Vagina (tissue), 2 donors: ENCODE measurements around the gene MXRA5. TPM values are rescaled to one million over a fixed set of nuclear protein-coding genes. Genes with fewer than 3 reads are reported as not detected.

Experiments used
- DNase-seq, 2 donors: peaks; one replicate each; pipeline ENCODE4 v3.0.0-alpha.2; 2017; ENCODE audit errors: extremely low spot score in 2 of 2
- H3K27ac ChIP-seq: fragments of 200-600 bp; sonication (generic); one replicate; pipeline ENCODE4 v1.5.1; 2019
- H3K27me3 ChIP-seq: fragments of 200-600 bp; sonication (generic); one replicate; pipeline ENCODE4 v1.5.1; 2019
- H3K36me3 ChIP-seq, 2 donors: fragments of 200-600 bp; sonication (generic); one replicate each; pipeline ENCODE4 v1.5.1; 2017 to 2019
- H3K4me1 ChIP-seq: fragments of 200-600 bp; sonication (generic); one replicate; pipeline ENCODE4 v1.5.1; 2019
- H3K4me3 ChIP-seq, 2 donors: fragments of 200-600 bp; sonication (generic); 1 replicate in 1 of 2; 2 replicates in 1 of 2; pipeline ENCODE4 v1.5.1; 2016 to 2019
- H3K9me3 ChIP-seq: fragments of 200-600 bp; sonication (generic); one replicate; pipeline ENCODE4 v1.5.1; 2019
- CTCF ChIP-seq, 3 experiments: fragments of 450-650 bp in 2 of 3; fragments of 200-600 bp in 1 of 3; sonication (generic) in 1 of 3; IDR thresholded peaks; one replicate each; pipeline ENCODE4 v1.5.1; 2017 to 2019; ENCODE audit warnings: antibody characterized with exemption in 3 of 3, mild to moderate bottlenecking in 2 of 3, moderate library complexity in 2 of 3
- POLR2A ChIP-seq, 2 donors: fragments of 450-650 bp; IDR thresholded peaks; one replicate each; pipeline ENCODE4 v1.6.1; 2017; ENCODE audit warnings: antibody characterized with exemption in 2 of 2, mild to moderate bottlenecking in 2 of 2, moderate library complexity in 2 of 2
- POLR2AphosphoS5 ChIP-seq, 2 donors: sonication (generic); formaldehyde crosslinking; IDR thresholded peaks; one replicate each; pipeline ENCODE4 v1.9.0; 2017; ENCODE audit warnings: antibody characterized with exemption in 2 of 2, mild to moderate bottlenecking in 2 of 2, low read depth in 1 of 2; ENCODE audit not compliant: insufficient read depth in 1 of 2
- intact Hi-C: fragments of 100-400 bp; cut with DNase I; formaldehyde crosslinking; loops from one replicate; pipeline ENCODE4 v1.15.1; 2023
- total RNA-seq: library from RNA; depleted of rRNA; stranded (reverse); fragments of >200 nt; gene quantifications from one replicate; pipeline ENCODE4 v1.2.3, GENCODE V29; 2016

Gene MXRA5
- 4.7 TPM for total RNA-seq

- Histone ChIP-seq H3K27ac (peak within 1 kb of the TSS; percentile 68), H3K4me1 (peaks cover 14% of the 10 kb centered on the region), H3K36me3 (no peaks in the 10 kb centered on the region), H3K9me3 (no peaks in the 10 kb centered on the region), H3K4me3 (peak within 1 kb of the TSS; percentile 50 to 51), H3K27me3 (no peaks in the 10 kb centered on the region)
- DNase-seq, result no peak
- peak in 1 of 2 donors; percentile 17 for TF ChIP-seq POLR2AphosphoS5 (IDR thresholded peaks at IDR 0.05; ENCODE audit: insufficient read depth in 1 of 2, low read depth in 1 of 2)
- TF ChIP-seq CTCF (IDR thresholded peaks at IDR 0.05), result no peak
- intact Hi-C loops, result no loop called here
Measured at GRCh38 chrX:3346501-3347259, at the start of gene MXRA5. TSS of gene MXRA5 (minus strand) at chrX:3346652. CDS start at chrX:3343833, 2,819 bp downstream.

GRCh38 chrX:3393581-3394111 lies 47.2 kb upstream of the MXRA5 start:
- Histone ChIP-seq H3K36me3 (no peaks in the 10 kb centered on the region), H3K4me3 (no peak overlapping the region), H3K27ac (no peak overlapping the region), H3K4me1 (no peaks in the 10 kb centered on the region), H3K9me3 (no peaks in the 10 kb centered on the region), H3K27me3 (no peaks in the 10 kb centered on the region)
- TF ChIP-seq POLR2AphosphoS5 (IDR thresholded peaks at IDR 0.05; ENCODE audit: insufficient read depth in 1 of 2, low read depth in 1 of 2), result no peak
- intact Hi-C loops, result no loop called here
- DNase-seq, result no peak

- intact Hi-C loops, result no loop called here
- no peak overlapping the region for H3K27ac ChIP-seq
- H3K27me3 ChIP-seq, result no peaks in the 10 kb centered on the region
- TF ChIP-seq POLR2AphosphoS5 (IDR thresholded peaks at IDR 0.05; ENCODE audit: insufficient read depth in 1 of 2, low read depth in 1 of 2) (no peak), POLR2A (IDR thresholded peaks at IDR 0.05) (no peak), CTCF (IDR thresholded peaks at IDR 0.05) (no peak)
- no peak for DNase-seq
- H3K36me3 ChIP-seq, result no peaks in the 10 kb centered on the region
- H3K4me1 ChIP-seq, result no peaks in the 10 kb centered on the region
- no peak overlapping the region for H3K4me3 ChIP-seq
- H3K9me3 ChIP-seq, result no peaks in the 10 kb centered on the region
Measured at GRCh38 chrX:3393178-3393577, 46.7 kb upstream of the MXRA5 start.

GRCh38 chrX:3388457-3388856 lies 42.0 kb upstream of the MXRA5 start:
- intact Hi-C loops, result no loop called here
- no peaks in the 10 kb centered on the region for H3K36me3 ChIP-seq
- H3K9me3 ChIP-seq, result no peaks in the 10 kb centered on the region
- H3K27ac ChIP-seq, result no peak overlapping the region
- TF ChIP-seq CTCF (IDR thresholded peaks at IDR 0.05) (no peak), POLR2AphosphoS5 (IDR thresholded peaks at IDR 0.05; ENCODE audit: insufficient read depth in 1 of 2, low read depth in 1 of 2) (no peak), POLR2A (IDR thresholded peaks at IDR 0.05) (no peak)
- H3K4me3 ChIP-seq, result no peak overlapping the region
- no peaks in the 10 kb centered on the region for H3K27me3 ChIP-seq
- no peak for DNase-seq
- no peaks in the 10 kb centered on the region for H3K4me1 ChIP-seq

GRCh38 chrX:3384327-3384726 lies 37.9 kb upstream of the MXRA5 start:
- Histone ChIP-seq H3K36me3 (no peaks in the 10 kb centered on the region), H3K4me3 (no peak overlapping the region), H3K4me1 (no peaks in the 10 kb centered on the region), H3K27ac (no peak overlapping the region), H3K9me3 (no peaks in the 10 kb centered on the region), H3K27me3 (no peaks in the 10 kb centered on the region)
- DNase-seq, result no peak
- TF ChIP-seq CTCF (IDR thresholded peaks at IDR 0.05), result no peak
- no peak for TF ChIP-seq POLR2A (IDR thresholded peaks at IDR 0.05)
- TF ChIP-seq POLR2AphosphoS5 (IDR thresholded peaks at IDR 0.05; ENCODE audit: insufficient read depth in 1 of 2, low read depth in 1 of 2), result no peak
- intact Hi-C loops, result no loop called here
